ENCODE measurements around the gene C19orf38. TPM values are rescaled to one million over a fixed set of nuclear protein-coding genes. Genes with fewer than 3 reads are reported as not detected.
"Not testable (repeated sequence)": the region's sequence is repeated elsewhere in the genome, so short reads cannot be mapped to it uniquely, and the experiment has no call there.

C19orf38 gene
- total RNA-seq, 1 experiment from 2014 or later, result not detected

- Mint-ChIP-seq H3K36me3 (ENCODE audit: insufficient read depth, unreplicated experiment) (no peaks in the 10 kb centered on the region), H3K27ac (ENCODE audit: unreplicated experiment) (no peak overlapping the region), H3K27me3 (ENCODE audit: unreplicated experiment) (peaks cover 9% of the 10 kb centered on the region), H3K4me3 (ENCODE audit: low read depth, unreplicated experiment) (no peak overlapping the region), H3K9me3 (ENCODE audit: low read depth, unreplicated experiment) (no peaks in the 10 kb centered on the region), H3K4me1 (ENCODE audit: low read depth, unreplicated experiment) (no peaks in the 10 kb centered on the region)
- no peak for TF ChIP-seq CTCF (IDR thresholded peaks at IDR 0.05; ENCODE audit: unreplicated experiment)
- CTCF ChIA-PET, result no interaction called here
- no TSS peak for BruUV-seq (replicated peaks)
- intact Hi-C loops (cut with micrococcal nuclease; ENCODE audit: unreplicated experiment), result no loop called here
- DNase-seq, result no peak
These were observed 4.0 kb downstream of the C19orf38 start for GRCh38 chr19:10852098-10852800.

DNA sequence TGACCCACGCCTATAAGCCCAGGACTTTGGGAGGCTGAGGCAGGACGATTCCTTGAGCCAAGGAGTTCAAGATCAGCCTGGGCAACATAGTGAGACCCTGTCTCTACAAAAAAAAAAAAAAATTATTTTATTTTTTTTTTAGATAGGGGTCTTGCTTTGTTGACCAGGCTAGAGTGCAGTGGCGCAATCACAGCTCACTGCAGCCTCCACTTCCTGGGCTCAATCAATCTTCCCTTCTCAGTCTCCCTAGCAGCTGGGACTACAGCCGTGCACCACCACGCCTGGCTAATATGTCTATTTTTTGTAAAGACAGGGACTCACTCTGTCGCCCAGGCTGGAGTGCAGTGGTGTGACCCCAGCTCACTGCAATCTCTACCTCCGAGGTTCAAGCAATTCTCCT lies 4.7 kb downstream of the C19orf38 start:
- no TSS peak for BruUV-seq (replicated peaks)
- H3K4me3 Mint-ChIP-seq (ENCODE audit: low read depth, unreplicated experiment), result no peak overlapping the region
- intact Hi-C loops (cut with micrococcal nuclease; ENCODE audit: unreplicated experiment), result no loop called here
- no peaks in the 10 kb centered on the region for H3K4me1 Mint-ChIP-seq (ENCODE audit: low read depth, unreplicated experiment)
- no peaks in the 10 kb centered on the region for H3K36me3 Mint-ChIP-seq (ENCODE audit: insufficient read depth, unreplicated experiment)
- H3K27ac Mint-ChIP-seq (ENCODE audit: unreplicated experiment), result no peak overlapping the region
- CTCF ChIA-PET, result interaction anchor here (0.7 kb wide), 1 partner anchor 44 kb away, joined by 3 read pairs; no protein-coding TSS in a partner anchor
- H3K9me3 Mint-ChIP-seq (ENCODE audit: low read depth, unreplicated experiment), result no peaks in the 10 kb centered on the region
- no peak for TF ChIP-seq CTCF (IDR thresholded peaks at IDR 0.05; ENCODE audit: unreplicated experiment)
- H3K27me3 Mint-ChIP-seq (ENCODE audit: unreplicated experiment), result peaks cover 9% of the 10 kb centered on the region
- DNase-seq, result no peak

GRCh38 chr19:10854350-10855089 lies 6.3 kb downstream of the C19orf38 start:
- Mint-ChIP-seq H3K27me3 (ENCODE audit: unreplicated experiment) (no peaks in the 10 kb centered on the region), H3K36me3 (ENCODE audit: insufficient read depth, unreplicated experiment) (no peaks in the 10 kb centered on the region), H3K4me3 (ENCODE audit: low read depth, unreplicated experiment) (no peak overlapping the region), H3K4me1 (ENCODE audit: low read depth, unreplicated experiment) (no peaks in the 10 kb centered on the region), H3K27ac (ENCODE audit: unreplicated experiment) (no peak overlapping the region), H3K9me3 (ENCODE audit: low read depth, unreplicated experiment) (no peaks in the 10 kb centered on the region)
- TF ChIP-seq CTCF (IDR thresholded peaks at IDR 0.05; ENCODE audit: unreplicated experiment), result no peak
- DNase-seq, result no peak
- intact Hi-C loops (cut with micrococcal nuclease; ENCODE audit: unreplicated experiment), result no loop called here
- CTCF ChIA-PET, result interaction anchor here (0.5 to 0.7 kb wide), 2 partner anchors 584 to 727 kb away, joined by 5 to 6 read pairs; no protein-coding TSS in a partner anchor
- BruUV-seq (replicated peaks), result no TSS peak

GRCh38 chr19:10855879-10856522 lies 7.8 kb downstream of the C19orf38 start:
- CTCF ChIA-PET, result interaction anchor here (0.7 kb wide), 1 partner anchor 98 kb away, joined by 4 read pairs; no protein-coding TSS in a partner anchor
- no peaks in the 10 kb centered on the region for H3K4me1 Mint-ChIP-seq (ENCODE audit: low read depth, unreplicated experiment)
- no peaks in the 10 kb centered on the region for H3K36me3 Mint-ChIP-seq (ENCODE audit: insufficient read depth, unreplicated experiment)
- intact Hi-C loops (cut with micrococcal nuclease; ENCODE audit: unreplicated experiment), result no loop called here
- peak; percentile 30 for DNase-seq
- no peaks in the 10 kb centered on the region for H3K9me3 Mint-ChIP-seq (ENCODE audit: low read depth, unreplicated experiment)
- H3K4me3 Mint-ChIP-seq (ENCODE audit: low read depth, unreplicated experiment), result no peak overlapping the region
- no peak for TF ChIP-seq CTCF (IDR thresholded peaks at IDR 0.05; ENCODE audit: unreplicated experiment)
- BruUV-seq (replicated peaks), result no TSS peak
- H3K27ac Mint-ChIP-seq (ENCODE audit: unreplicated experiment), result no peak overlapping the region
- no peaks in the 10 kb centered on the region for H3K27me3 Mint-ChIP-seq (ENCODE audit: unreplicated experiment)

DNA sequence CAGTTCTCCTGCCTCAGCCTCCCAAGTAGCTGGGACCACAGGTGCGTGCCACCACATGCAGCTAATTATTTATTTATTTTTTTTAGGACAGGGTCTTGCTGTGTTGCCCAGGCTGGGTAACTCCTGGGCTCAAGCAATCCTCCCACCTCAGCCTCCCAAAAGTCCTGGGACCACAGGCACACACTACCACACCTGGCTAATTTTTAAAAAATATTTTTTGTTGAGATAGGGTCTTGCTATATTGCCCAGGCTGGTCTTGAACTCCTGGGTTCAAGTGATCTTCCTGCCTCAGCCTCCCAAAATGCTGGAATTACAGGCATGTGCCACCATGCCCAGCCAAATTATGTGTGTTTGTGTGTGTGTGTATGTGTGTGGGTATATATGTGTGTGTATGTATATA lies 8.7 kb downstream of the C19orf38 start:
- BruUV-seq (replicated peaks); H3K4me3 Mint-ChIP-seq (ENCODE audit: low read depth, unreplicated experiment); H3K9me3 Mint-ChIP-seq (ENCODE audit: low read depth, unreplicated experiment); H3K36me3 Mint-ChIP-seq (ENCODE audit: insufficient read depth, unreplicated experiment); H3K4me1 Mint-ChIP-seq (ENCODE audit: low read depth, unreplicated experiment); H3K27ac Mint-ChIP-seq (ENCODE audit: unreplicated experiment); H3K27me3 Mint-ChIP-seq (ENCODE audit: unreplicated experiment); intact Hi-C loops (cut with micrococcal nuclease; ENCODE audit: unreplicated experiment); DNase-seq: not testable (repeated sequence)
- CTCF ChIA-PET, result interaction anchor here (0.7 kb wide), 1 partner anchor 99 kb away, joined by 4 read pairs; no protein-coding TSS in a partner anchor
